CD4-positive, alpha-beta T cell treated with Interleukin-2 at 100 ng/mL for 4 hours (primary cell): ENCODE measurements around the gene ATP8B4.

Source experiments
- DNase-seq: peaks from one replicate; pipeline ENCODE4 v3.0.0-alpha.2; 2020; ENCODE audit warnings: low spot score

Gene ATP8B4

GRCh38 chr15:50059883-50060282 is 59.1 kb downstream of the ATP8B4 start:
- DNase-seq = no peak

GRCh38 chr15:50059203-50059772 is 59.7 kb downstream of the ATP8B4 start:
- no peak for DNase-seq

- no peak for DNase-seq
These were observed 61.0 kb downstream of the ATP8B4 start for GRCh38 chr15:50057905-50058639.

- DNase-seq = no peak
These were observed 61.8 kb downstream of the ATP8B4 start for GRCh38 chr15:50057196-50057595.

GRCh38 chr15:50055750-50056157 is 63.3 kb downstream of the ATP8B4 start:
- no peak for DNase-seq

DNA sequence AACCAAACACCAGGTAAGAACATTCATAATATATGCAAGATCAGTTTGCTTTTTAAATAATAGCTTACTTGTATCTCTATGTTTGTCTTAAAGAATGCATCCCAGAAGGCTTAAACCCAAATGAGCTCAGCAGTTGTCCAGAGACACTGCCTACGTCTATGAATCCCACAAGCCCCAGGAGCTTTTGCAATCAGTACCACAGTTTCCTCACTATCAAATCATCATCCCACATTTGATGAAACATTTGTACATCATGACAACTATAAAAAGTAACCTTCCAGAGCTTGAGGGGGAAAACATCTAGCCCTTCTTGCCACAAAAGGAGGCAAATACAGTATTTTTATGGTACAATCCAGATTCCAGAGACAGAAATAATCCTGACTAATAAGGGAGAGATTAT is 63.7 kb downstream of the ATP8B4 start:
- no peak for DNase-seq

DNA sequence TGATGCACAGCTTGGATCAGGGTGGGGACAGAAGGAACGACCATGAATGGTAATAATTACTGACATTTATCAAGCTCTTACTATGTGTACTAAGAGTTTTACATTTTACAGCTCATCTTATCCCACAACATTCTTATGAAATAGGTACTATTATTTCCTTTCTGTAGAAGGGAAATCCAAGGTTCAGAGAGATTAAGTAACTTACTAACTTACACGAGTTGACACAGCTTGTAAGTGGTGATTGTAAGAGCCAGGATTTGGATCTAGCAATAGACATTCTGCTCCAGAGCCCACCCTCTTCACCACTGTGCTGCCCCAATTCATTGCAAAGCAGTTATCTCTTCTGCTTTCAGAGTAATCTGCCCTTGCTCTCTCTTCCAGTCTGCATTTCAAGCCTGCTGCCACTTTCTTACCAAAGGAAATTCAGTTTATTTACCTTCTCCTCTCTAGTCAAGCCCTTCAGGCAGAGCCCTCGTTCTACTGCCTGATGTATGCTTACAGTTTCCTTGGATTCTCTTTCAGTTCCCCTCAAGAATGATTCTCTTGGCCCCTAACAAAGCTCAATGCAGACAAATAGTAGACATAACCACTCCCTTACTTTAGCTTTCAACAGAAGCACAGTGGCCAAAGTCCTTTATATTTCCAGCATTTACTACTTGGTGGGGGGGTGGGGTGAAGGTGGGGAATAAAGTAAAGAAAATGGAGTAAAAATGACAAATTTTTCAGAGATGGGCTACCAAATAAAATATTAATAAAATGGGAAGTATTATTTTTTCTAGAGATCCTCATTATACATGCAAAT is 65.8 kb downstream of the ATP8B4 start:
- DNase-seq = no peak

GRCh38 chr15:50051811-50052419 is 67.1 kb downstream of the ATP8B4 start:
- DNase-seq = peak; percentile 29

GRCh38 chr15:50050986-50051743 is 67.9 kb downstream of the ATP8B4 start:
- DNase-seq = no peak

DNA sequence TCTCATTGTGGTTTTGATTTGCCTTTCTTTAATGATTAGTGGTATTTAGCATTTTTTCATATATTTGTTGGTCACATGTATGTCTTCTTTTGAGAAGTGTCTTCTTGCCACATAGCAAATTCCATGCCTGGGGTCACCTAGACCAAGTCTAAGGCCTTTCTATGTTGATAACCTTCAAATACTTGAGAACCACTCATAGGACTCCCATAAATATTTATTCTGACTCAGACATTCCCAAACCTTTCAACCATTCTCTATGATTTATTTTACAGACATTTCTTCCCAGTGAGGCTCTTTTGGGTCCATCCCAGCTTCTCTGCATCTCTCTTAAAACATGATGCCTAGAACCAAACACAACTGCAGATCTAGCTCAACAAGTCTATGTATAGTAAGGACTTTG is 69.2 kb downstream of the ATP8B4 start:
- DNase-seq = no peak

GRCh38 chr15:50046867-50047266 is 72.2 kb downstream of the ATP8B4 start:
- no peak for DNase-seq

GRCh38 chr15:50046159-50046558 is 72.9 kb downstream of the ATP8B4 start:
- no peak for DNase-seq

DNA sequence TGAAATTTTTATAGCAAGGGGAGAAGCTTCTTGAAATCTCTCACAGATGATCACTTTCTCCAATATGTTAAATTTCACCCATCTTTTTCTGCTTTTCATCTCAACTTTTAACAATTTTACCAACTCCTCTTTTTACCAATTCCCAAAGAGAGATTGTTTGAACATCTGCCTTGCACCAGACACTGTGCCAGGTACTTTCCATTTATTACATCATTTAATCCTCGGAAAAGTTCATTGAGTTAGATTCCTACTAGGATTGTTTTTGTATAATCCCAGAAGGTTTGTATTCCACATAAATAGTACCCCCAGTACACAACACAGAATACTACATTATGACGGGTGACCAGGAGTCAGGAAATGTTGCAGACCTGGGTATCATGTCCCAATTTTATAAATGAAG is 74.1 kb downstream of the ATP8B4 start:
- DNase-seq = no peak

DNA sequence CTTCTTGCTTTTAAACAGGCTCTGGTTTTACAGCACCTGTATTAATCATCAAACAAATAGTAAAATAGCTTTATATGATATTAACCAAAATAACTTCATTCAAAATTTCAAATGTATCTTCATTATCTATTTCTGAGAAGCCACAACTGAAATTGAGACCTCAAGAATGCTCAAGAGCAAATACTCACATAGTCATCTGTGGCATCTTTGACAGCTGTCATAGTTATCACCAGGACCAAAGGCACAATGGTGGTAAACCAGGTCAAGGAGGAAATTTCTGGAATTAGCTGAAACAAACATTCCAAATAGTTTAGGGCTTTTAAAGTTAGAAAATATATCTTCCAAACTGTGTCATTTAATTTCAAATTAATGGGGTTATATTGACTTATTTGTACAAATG is 74.6 kb downstream of the ATP8B4 start:
- DNase-seq = no peak

- no peak for DNase-seq
These were observed 76.3 kb downstream of the ATP8B4 start for GRCh38 chr15:50042775-50043174.

DNA sequence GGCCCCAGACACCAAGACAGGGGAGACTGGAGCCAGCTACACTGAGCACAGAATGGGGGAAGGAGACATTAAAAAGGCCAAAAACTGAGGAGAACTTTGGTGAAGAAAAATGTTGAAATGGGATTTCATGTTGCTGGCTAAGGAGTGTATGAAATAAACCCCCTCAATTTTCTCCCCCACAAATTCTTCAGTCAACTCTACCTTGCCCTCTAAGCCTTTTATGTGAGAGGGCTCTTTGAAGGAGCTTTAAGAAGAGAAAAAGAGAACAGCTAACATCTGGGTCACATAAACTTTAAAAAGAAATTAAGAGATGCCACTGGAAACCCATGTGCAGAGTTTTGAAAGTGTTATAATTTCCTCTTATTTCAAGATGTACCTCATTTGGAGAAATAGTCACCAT is 88.6 kb downstream of the ATP8B4 start:
- DNase-seq = no peak

DNA sequence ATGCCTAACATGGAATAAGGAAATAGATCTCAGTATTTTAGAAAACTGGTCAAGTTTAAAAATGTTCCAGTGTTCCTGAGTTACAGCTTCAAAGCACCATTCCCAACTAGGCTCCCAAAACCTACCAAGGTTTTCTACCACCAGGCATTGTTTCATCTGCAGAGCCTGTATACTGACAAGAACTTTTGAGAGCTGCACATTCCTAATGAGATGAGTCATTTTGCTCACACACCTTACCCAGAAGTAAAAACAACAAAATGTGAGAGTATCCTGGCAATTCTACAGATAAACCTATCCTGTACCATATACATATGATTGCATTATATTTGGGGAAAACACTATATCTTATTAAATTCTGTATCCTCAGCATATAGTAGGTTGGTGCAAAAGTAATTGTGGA is 90.7 kb downstream of the ATP8B4 start:
- no peak for DNase-seq

- DNase-seq = no peak
These were observed 94.8 kb downstream of the ATP8B4 start for GRCh38 chr15:50024281-50024680.

DNA sequence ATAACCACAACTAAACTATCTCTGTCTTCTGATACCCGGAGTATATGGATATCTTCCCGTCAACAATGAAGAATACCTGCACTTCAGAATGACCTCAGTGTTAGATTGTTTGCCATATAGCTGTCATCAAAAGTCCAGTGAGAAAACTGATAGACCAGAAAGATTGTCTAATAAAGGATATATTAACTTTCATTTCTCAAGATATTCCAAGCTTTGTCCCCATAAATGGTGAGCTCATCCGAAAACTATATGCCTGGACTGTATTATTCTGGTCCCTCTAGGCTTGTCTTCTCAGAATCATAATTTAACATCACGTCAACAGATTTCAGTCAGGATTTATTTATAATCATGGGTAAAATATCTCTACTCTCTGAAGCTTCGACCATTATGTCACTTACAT is 100.5 kb downstream of the ATP8B4 start:
- no peak for DNase-seq

- DNase-seq = no peak
These were observed 101.5 kb downstream of the ATP8B4 start for GRCh38 chr15:50017522-50017921.

- no peak for DNase-seq
These were observed 102.1 kb downstream of the ATP8B4 start for GRCh38 chr15:50016951-50017350.

GRCh38 chr15:50012790-50013189 is 106.2 kb downstream of the ATP8B4 start:
- no peak for DNase-seq
